ENCODE measurements around the gene DCLK2. TPM values are rescaled to one million over a fixed set of nuclear protein-coding genes. Genes with fewer than 3 reads are reported as not detected.

Gene DCLK2
- total RNA-seq, 1 experiment from 2014 or later: 2.9 TPM

DNA sequence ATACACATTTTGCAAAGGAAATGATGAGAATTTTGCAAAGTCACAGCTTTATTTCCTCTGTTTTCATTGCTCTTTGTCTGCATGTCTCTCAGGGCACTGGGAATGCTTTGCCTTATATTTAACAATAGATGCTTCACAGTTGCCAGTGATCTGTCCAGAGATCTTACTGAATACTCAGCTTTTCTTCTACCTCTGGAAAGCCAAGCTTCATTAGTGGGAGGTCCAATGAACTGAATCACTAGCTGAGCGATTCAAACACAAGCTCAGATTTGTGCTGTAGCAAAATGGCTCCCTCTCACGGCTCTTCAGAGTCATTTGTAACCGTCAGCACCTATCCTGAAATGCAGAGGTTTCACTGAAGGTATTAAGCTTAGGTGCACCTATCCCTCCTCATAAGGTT is 138.9 kb downstream of the DCLK2 start:
- H3K4me3 ChIP-seq (ENCODE audit: low read depth, low read length): no peak overlapping the region
- intact Hi-C loops (cut with micrococcal nuclease; ENCODE audit: unreplicated experiment): no loop called here
- POLR2A ChIA-PET: no interaction called here
- peaks cover 16% of the 10 kb centered on the region for H3K4me1 ChIP-seq
- H3K27me3 ChIP-seq (replicated peaks; ENCODE audit: control insufficient read depth, insufficient read depth, low read length): no peaks in the 10 kb centered on the region
- no peaks in the 10 kb centered on the region for H3K9me3 ChIP-seq
- no peak for DNase-seq
- Mint-ChIP-seq H3K4me3 (ENCODE audit: unreplicated experiment) (no peak overlapping the region), H3K9me3 (ENCODE audit: unreplicated experiment) (no peaks in the 10 kb centered on the region), H3K4me1 (ENCODE audit: low read depth, unreplicated experiment) (no peaks in the 10 kb centered on the region), H3K27ac (ENCODE audit: unreplicated experiment) (no peak overlapping the region), H3K36me3 (ENCODE audit: insufficient read depth, unreplicated experiment) (peaks cover 6% of the 10 kb centered on the region), H3K27me3 (ENCODE audit: insufficient read depth, unreplicated experiment) (no peaks in the 10 kb centered on the region)
- BruUV-seq (replicated peaks): no TSS peak
- TF ChIP-seq, protein P1, sequence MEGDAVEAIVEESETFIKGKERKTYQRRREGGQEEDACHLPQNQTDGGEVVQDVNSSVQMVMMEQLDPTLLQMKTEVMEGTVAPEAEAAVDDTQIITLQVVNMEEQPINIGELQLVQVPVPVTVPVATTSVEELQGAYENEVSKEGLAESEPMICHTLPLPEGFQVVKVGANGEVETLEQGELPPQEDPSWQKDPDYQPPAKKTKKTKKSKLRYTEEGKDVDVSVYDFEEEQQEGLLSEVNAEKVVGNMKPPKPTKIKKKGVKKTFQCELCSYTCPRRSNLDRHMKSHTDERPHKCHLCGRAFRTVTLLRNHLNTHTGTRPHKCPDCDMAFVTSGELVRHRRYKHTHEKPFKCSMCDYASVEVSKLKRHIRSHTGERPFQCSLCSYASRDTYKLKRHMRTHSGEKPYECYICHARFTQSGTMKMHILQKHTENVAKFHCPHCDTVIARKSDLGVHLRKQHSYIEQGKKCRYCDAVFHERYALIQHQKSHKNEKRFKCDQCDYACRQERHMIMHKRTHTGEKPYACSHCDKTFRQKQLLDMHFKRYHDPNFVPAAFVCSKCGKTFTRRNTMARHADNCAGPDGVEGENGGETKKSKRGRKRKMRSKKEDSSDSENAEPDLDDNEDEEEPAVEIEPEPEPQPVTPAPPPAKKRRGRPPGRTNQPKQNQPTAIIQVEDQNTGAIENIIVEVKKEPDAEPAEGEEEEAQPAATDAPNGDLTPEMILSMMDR (IDR thresholded peaks at IDR 0.05; ENCODE audit: insufficient read depth in 1 of 2, low read depth in 1 of 2, low read length in 1 of 2, severe bottlenecking in 1 of 2, unreplicated experiment in 1 of 2): peak in 1 of 2 experiments; percentile 2
- CTCF ChIA-PET: interaction anchor here (0.7 kb wide), 1 partner anchor 28 kb away, joined by 3 read pairs; no protein-coding TSS in a partner anchor
- H3K36me3 ChIP-seq (ENCODE audit: control insufficient read depth, insufficient read depth, low read length): no peaks in the 10 kb centered on the region

DNA sequence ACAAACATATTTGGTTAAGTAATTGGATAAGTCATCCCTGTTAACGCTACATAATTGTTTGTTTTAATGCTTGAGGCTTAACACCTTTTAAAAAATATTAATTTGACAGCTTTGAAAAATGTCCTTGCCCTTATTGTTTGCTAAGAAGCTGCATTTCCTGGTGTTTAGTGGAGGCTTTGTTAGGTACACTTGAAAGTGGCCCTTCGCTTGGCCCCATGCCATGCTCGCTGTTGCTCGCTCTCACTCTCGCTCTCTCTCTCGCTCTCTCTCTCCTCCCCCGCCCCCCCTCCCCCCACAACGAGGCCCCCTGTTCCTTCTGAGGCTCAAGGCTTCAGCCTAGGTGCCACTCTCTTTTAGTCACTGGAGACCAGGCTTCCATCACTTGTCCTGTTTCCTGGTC is 139.6 kb downstream of the DCLK2 start:
- Histone ChIP-seq H3K9me3 (no peaks in the 10 kb centered on the region), H3K4me1 (peaks cover 16% of the 10 kb centered on the region), H3K27me3 (replicated peaks; ENCODE audit: control insufficient read depth, insufficient read depth, low read length) (no peaks in the 10 kb centered on the region), H3K36me3 (ENCODE audit: control insufficient read depth, insufficient read depth, low read length) (no peaks in the 10 kb centered on the region), H3K4me3 (ENCODE audit: low read depth, low read length) (no peak overlapping the region)
- ChIA-PET CTCF (interaction anchor here (0.7 kb wide), 1 partner anchor 27 kb away, joined by 3 read pairs; no protein-coding TSS in a partner anchor), POLR2A (no interaction called here)
- no peak for DNase-seq
- H3K4me3 Mint-ChIP-seq (ENCODE audit: unreplicated experiment): no peak overlapping the region
- no peaks in the 10 kb centered on the region for H3K4me1 Mint-ChIP-seq (ENCODE audit: low read depth, unreplicated experiment)
- no peaks in the 10 kb centered on the region for H3K27me3 Mint-ChIP-seq (ENCODE audit: insufficient read depth, unreplicated experiment)
- intact Hi-C loops (cut with micrococcal nuclease; ENCODE audit: unreplicated experiment): no loop called here
- BruUV-seq (replicated peaks): no TSS peak
- no peak overlapping the region for H3K27ac Mint-ChIP-seq (ENCODE audit: unreplicated experiment)
- no peaks in the 10 kb centered on the region for H3K9me3 Mint-ChIP-seq (ENCODE audit: unreplicated experiment)
- peaks cover 6% of the 10 kb centered on the region for H3K36me3 Mint-ChIP-seq (ENCODE audit: insufficient read depth, unreplicated experiment)
- TF ChIP-seq, protein P1 (IDR thresholded peaks at IDR 0.05; ENCODE audit: insufficient read depth in 1 of 2, low read depth in 1 of 2, low read length in 1 of 2, severe bottlenecking in 1 of 2, unreplicated experiment in 1 of 2): no peak

DNA sequence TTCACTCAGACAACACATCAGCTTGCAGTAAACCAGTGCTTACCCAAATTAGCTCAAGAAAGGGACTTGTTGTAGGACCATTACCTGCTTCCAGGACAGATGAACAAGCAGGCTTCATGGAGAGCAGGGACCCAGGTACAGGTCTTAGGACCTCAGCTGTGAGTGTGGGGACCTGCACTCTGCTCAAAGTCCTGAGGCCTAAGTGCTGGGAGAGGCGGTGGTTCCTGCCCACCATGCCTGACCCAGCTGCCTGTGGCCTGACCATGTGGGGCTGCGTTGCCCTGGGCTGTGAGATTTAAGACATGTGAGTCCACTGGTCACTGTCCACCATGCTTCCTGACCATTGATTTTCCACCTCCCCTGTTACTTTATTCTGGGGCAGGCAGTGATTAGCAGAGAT is 140.2 kb downstream of the DCLK2 start:
- Mint-ChIP-seq H3K4me3 (ENCODE audit: unreplicated experiment) (no peak overlapping the region), H3K27me3 (ENCODE audit: insufficient read depth, unreplicated experiment) (no peaks in the 10 kb centered on the region), H3K9me3 (ENCODE audit: unreplicated experiment) (no peaks in the 10 kb centered on the region), H3K36me3 (ENCODE audit: insufficient read depth, unreplicated experiment) (peaks cover 6% of the 10 kb centered on the region), H3K4me1 (ENCODE audit: low read depth, unreplicated experiment) (no peaks in the 10 kb centered on the region), H3K27ac (ENCODE audit: unreplicated experiment) (no peak overlapping the region)
- intact Hi-C loops (cut with micrococcal nuclease; ENCODE audit: unreplicated experiment): no loop called here
- no TSS peak for BruUV-seq (replicated peaks)
- Histone ChIP-seq H3K9me3 (no peaks in the 10 kb centered on the region), H3K4me3 (ENCODE audit: low read depth, low read length) (no peak overlapping the region), H3K4me1 (peaks cover 16% of the 10 kb centered on the region), H3K36me3 (ENCODE audit: control insufficient read depth, insufficient read depth, low read length) (no peaks in the 10 kb centered on the region), H3K27me3 (replicated peaks; ENCODE audit: control insufficient read depth, insufficient read depth, low read length) (no peaks in the 10 kb centered on the region)
- DNase-seq: no peak
- TF ChIP-seq, protein P1 (IDR thresholded peaks at IDR 0.05; ENCODE audit: insufficient read depth in 1 of 2, low read depth in 1 of 2, low read length in 1 of 2, severe bottlenecking in 1 of 2, unreplicated experiment in 1 of 2): no peak
- CTCF ChIA-PET: no interaction called here
- POLR2A ChIA-PET: no interaction called here
